Measurements from ENCODE around the gene EIF2D.

The EIF2D gene

GRCh38 chr1:206547104-206547503 lies 65.2 kb downstream of the EIF2D start:
- no peak for DNase-seq (ENCODE audit: low read depth)

- no peak for DNase-seq (ENCODE audit: low read depth)
These were observed 66.9 kb downstream of the EIF2D start for GRCh38 chr1:206545351-206545750.

GRCh38 chr1:206544562-206545257 lies 67.6 kb downstream of the EIF2D start:
- peak; percentile 62 for DNase-seq (ENCODE audit: low read depth)
